ENCODE data around the gene PGD. TPM values are rescaled to one million over a fixed set of nuclear protein-coding genes. Genes with fewer than 3 reads are reported as not detected.

The PGD gene
- polyA plus RNA-seq, 1 donor (not counting 4 experiments of a cell fraction or from before 2014, with no cell fraction given) = 104 TPM

DNA sequence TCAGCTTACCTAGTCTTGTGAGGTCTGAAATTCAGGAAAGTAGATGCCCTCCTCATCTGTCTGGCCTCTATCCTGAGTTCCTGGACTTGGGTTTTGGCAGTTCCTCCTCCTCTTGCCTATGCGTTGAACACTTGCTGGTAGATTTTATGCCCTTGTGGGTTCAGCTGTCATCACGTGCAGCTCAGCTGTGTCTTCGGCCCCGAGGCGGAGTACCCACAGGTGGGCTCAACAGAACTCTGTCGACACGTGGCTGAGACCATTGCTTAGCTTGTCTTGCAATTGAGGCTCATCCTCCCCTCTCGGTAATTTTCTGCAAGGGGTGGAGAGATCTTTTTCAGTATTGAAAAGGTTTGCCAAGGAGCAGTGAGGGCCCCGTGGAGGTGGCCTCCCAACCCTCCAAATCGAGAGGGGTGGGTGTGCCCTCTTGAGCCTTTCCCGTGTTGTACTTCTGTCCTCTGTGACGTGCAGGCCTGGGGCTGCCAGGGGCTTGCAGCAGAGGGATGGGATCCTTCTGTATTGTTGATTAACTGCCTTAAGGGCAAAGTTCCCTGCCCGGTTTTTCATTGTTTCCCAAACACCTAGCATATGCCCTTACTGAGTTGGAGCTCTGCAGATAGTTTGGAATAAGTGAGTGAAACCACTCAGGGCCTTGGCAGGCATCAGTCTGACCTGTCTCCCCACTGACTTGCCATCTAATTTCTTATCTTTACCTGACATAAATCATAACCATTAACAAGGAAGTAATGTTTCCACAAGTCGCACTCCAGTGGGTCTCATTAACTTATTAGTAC is 34.2 kb downstream of the PGD start:
- H3K9me3 ChIP-seq (ENCODE audit: control insufficient read depth, low read depth, low read length) = no peaks in the 10 kb centered on the region
- no peaks in the 10 kb centered on the region for H3K27me3 ChIP-seq (ENCODE audit: control insufficient read depth, extremely low read depth, insufficient read depth, low read length)
- no peak for DNase-seq (ENCODE audit: low read depth, low spot score)
- H3K36me3 ChIP-seq (ENCODE audit: control insufficient read depth in 2 of 2, extremely low read depth in 1 of 2, insufficient read depth in 2 of 2, low read length in 2 of 2) = peaks cover 0 to 2% of the 10 kb centered on the region in 2 experiments
- dilution Hi-C loops (cut with MboI; ENCODE audit: extremely low pct_ligation_motif_present, low sequenced_read_pairs) = no loop called here
- no peak overlapping the region for H3K27ac ChIP-seq (ENCODE audit: control insufficient read depth, insufficient read depth, low read length)
- no peak for FAIRE-seq
- H4K20me1 ChIP-seq (ENCODE audit: control insufficient read depth, extremely low read depth, insufficient read depth, low read length) = no peaks in the 10 kb centered on the region
- H3K4me2 ChIP-seq (ENCODE audit: control insufficient read depth, extremely low read depth, insufficient read depth, low read depth, low read length) = no peak overlapping the region
- peaks cover 12% of the 10 kb centered on the region for H3K4me1 ChIP-seq (ENCODE audit: control insufficient read depth, extremely low read depth, insufficient read depth, low read length)
- no peak overlapping the region for H3K9ac ChIP-seq (ENCODE audit: control insufficient read depth, extremely low read depth, insufficient read depth, low read length)
- no peaks in the 10 kb centered on the region for H3K9me1 ChIP-seq (ENCODE audit: control insufficient read depth, extremely low read depth, insufficient read depth, low read length)
- H2AFZ ChIP-seq (ENCODE audit: control insufficient read depth, low read length) = no peak overlapping the region
- peaks cover 10% of the 10 kb centered on the region for H3K79me2 ChIP-seq (ENCODE audit: control insufficient read depth, insufficient read depth, low read length)
- no peak overlapping the region for H3K4me3 ChIP-seq (ENCODE audit: control insufficient read depth in 2 of 3, extremely low read depth in 1 of 3, insufficient read depth in 2 of 3, low read depth in 1 of 3, low read length in 3 of 3)
- TF ChIP-seq EZH2 (IDR thresholded peaks at IDR 0.05; ENCODE audit: low read length) = no peak
- TF ChIP-seq, protein P1, sequence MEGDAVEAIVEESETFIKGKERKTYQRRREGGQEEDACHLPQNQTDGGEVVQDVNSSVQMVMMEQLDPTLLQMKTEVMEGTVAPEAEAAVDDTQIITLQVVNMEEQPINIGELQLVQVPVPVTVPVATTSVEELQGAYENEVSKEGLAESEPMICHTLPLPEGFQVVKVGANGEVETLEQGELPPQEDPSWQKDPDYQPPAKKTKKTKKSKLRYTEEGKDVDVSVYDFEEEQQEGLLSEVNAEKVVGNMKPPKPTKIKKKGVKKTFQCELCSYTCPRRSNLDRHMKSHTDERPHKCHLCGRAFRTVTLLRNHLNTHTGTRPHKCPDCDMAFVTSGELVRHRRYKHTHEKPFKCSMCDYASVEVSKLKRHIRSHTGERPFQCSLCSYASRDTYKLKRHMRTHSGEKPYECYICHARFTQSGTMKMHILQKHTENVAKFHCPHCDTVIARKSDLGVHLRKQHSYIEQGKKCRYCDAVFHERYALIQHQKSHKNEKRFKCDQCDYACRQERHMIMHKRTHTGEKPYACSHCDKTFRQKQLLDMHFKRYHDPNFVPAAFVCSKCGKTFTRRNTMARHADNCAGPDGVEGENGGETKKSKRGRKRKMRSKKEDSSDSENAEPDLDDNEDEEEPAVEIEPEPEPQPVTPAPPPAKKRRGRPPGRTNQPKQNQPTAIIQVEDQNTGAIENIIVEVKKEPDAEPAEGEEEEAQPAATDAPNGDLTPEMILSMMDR (optimal IDR thresholded peaks at IDR 0.05 in 1 of 3, IDR thresholded peaks at IDR 0.05 in 1 of 3, conservative IDR thresholded peaks at IDR 0.05 in 1 of 3; ENCODE audit: extremely low read depth in 1 of 3, insufficient read depth in 2 of 3, low read length in 3 of 3) = no peak

DNA sequence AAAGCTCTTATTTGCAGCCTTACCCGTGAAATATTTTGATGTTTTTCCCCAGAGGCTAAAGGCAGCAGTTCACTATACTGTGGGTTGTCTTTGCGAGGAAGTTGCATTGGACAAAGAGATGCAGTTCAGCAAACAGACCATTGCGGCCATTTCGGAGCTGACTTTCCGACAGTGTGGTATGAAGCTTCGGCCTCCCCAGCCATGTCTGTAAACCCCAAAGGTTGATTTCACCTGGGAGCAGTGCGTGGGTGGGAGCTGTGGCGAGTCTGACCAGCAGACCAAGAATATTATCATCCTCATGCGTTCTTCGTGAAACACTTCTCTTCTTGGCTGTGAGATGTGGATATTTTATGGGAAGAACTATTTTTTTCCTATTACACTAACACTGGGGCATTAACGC is 34.9 kb downstream of the PGD start:
- Histone ChIP-seq H4K20me1 (ENCODE audit: control insufficient read depth, extremely low read depth, insufficient read depth, low read length) (no peaks in the 10 kb centered on the region), H3K9me3 (ENCODE audit: control insufficient read depth, low read depth, low read length) (no peaks in the 10 kb centered on the region), H3K4me3 (ENCODE audit: control insufficient read depth in 2 of 3, extremely low read depth in 1 of 3, insufficient read depth in 2 of 3, low read depth in 1 of 3, low read length in 3 of 3) (no peak overlapping the region), H3K79me2 (ENCODE audit: control insufficient read depth, insufficient read depth, low read length) (peaks cover 10% of the 10 kb centered on the region), H3K4me2 (ENCODE audit: control insufficient read depth, extremely low read depth, insufficient read depth, low read depth, low read length) (no peak overlapping the region), H3K27ac (ENCODE audit: control insufficient read depth, insufficient read depth, low read length) (no peak overlapping the region), H2AFZ (ENCODE audit: control insufficient read depth, low read length) (no peak overlapping the region), H3K9me1 (ENCODE audit: control insufficient read depth, extremely low read depth, insufficient read depth, low read length) (no peaks in the 10 kb centered on the region), H3K9ac (ENCODE audit: control insufficient read depth, extremely low read depth, insufficient read depth, low read length) (no peak overlapping the region), H3K36me3 (ENCODE audit: control insufficient read depth in 2 of 2, extremely low read depth in 1 of 2, insufficient read depth in 2 of 2, low read length in 2 of 2) (peaks cover 0 to 2% of the 10 kb centered on the region in 2 experiments), H3K4me1 (ENCODE audit: control insufficient read depth, extremely low read depth, insufficient read depth, low read length) (peaks cover 12% of the 10 kb centered on the region), H3K27me3 (ENCODE audit: control insufficient read depth, extremely low read depth, insufficient read depth, low read length) (no peaks in the 10 kb centered on the region)
- FAIRE-seq (no peak), DNase-seq (ENCODE audit: low read depth, low spot score) (no peak)
- TF ChIP-seq, protein P1 (optimal IDR thresholded peaks at IDR 0.05 in 1 of 3, IDR thresholded peaks at IDR 0.05 in 1 of 3, conservative IDR thresholded peaks at IDR 0.05 in 1 of 3; ENCODE audit: extremely low read depth in 1 of 3, insufficient read depth in 2 of 3, low read length in 3 of 3) = no peak
- TF ChIP-seq EZH2 (IDR thresholded peaks at IDR 0.05; ENCODE audit: low read length) = no peak
- dilution Hi-C loops (cut with MboI; ENCODE audit: extremely low pct_ligation_motif_present, low sequenced_read_pairs) = no loop called here
